Body of pancreas (tissue), 4 donors: ENCODE data around the gene TBC1D9. TPM values are rescaled to one million over a fixed set of nuclear protein-coding genes. Genes with fewer than 3 reads are reported as not detected.

Experiments
- ATAC-seq: fragments of 150-250 bp; one replicate; pipeline ENCODE4 v1.9.1; 2016
- DNase-seq, 4 donors: peaks; one replicate each; pipeline ENCODE4 v3.0.0-alpha.2; 2019
- H3K27ac ChIP-seq, 4 donors: fragments of 200-600 bp; sonication (generic); 1 replicate in 3 of 4; 2 replicates in 1 of 4; pipeline versions ENCODE4 v1.5.1 to v1.6.1; 2016 to 2019; ENCODE audit warnings: mild to moderate bottlenecking in 1 of 4, mixed read lengths in 1 of 4, moderate library complexity in 1 of 4
- H3K27me3 ChIP-seq, 2 donors: fragments of 200-600 bp; sonication (generic); one replicate each; pipeline ENCODE4 v1.6.0; 2016; ENCODE audit warnings: mild to moderate bottlenecking in 1 of 2
- H3K36me3 ChIP-seq, 2 donors: fragments of 200-600 bp; sonication (generic); replicated peaks in 1 of 2; 2 replicates each; pipeline ENCODE4 v1.5.1; 2016; ENCODE audit warnings: low read depth in 2 of 2; ENCODE audit not compliant: insufficient read depth in 1 of 2
- H3K4me1 ChIP-seq: fragments of 200-600 bp; sonication (generic); one replicate; pipeline ENCODE4 v1.6.0; 2016
- H3K4me3 ChIP-seq, 2 donors: fragments of 200-600 bp; sonication (generic); 1 replicate in 1 of 2; 2 replicates in 1 of 2; pipeline ENCODE4 v1.5.1; 2016 to 2019
- H3K9me3 ChIP-seq, 3 donors: fragments of 200-600 bp; sonication (generic); 1 replicate in 2 of 3; 2 replicates in 1 of 3; pipeline ENCODE4 v1.5.1; 2016
- POLR2A ChIP-seq, 3 donors: fragments of 450-650 bp; IDR thresholded peaks; one replicate each; pipeline ENCODE4 v1.6.1; 2016; ENCODE audit warnings: antibody characterized with exemption in 3 of 3, mild to moderate bottlenecking in 2 of 3
- WGBS, 2 donors: methylation state at CpG; one replicate each; pipeline ENCODE4 v1.1.5; 2017; 5-methylcytosine and 5-hydroxymethylcytosine counted together
- intact Hi-C: fragments of 100-400 bp; cut with DNase I; formaldehyde crosslinking; loops from one replicate; pipeline ENCODE4 v1.15.1; 2023
- total RNA-seq, 2 donors: library from RNA; depleted of rRNA; stranded (reverse); fragments of >200 nt; gene quantifications; one replicate each; pipeline ENCODE4 v1.1.0, GENCODE V29; 2016
- TF ChIP-seq, protein P1 (sequence below), 7 experiments: fragments of 450-650 bp in 4 of 7; fragments of 200-600 bp in 3 of 7; sonication (generic) in 3 of 7; IDR thresholded peaks; one replicate each; pipeline ENCODE4 v1.5.1; 2016 to 2019; ENCODE audit warnings: antibody characterized with exemption in 7 of 7

Gene TBC1D9
- total RNA-seq, 2 donors from 2014 or later: 11.2 to 13.5 TPM

- WGBS, 2 donors: 95 to 98% methylated on average over 17 to 26 of the region's 33 CpGs
- ATAC-seq: no peak
- TF ChIP-seq, protein P1, sequence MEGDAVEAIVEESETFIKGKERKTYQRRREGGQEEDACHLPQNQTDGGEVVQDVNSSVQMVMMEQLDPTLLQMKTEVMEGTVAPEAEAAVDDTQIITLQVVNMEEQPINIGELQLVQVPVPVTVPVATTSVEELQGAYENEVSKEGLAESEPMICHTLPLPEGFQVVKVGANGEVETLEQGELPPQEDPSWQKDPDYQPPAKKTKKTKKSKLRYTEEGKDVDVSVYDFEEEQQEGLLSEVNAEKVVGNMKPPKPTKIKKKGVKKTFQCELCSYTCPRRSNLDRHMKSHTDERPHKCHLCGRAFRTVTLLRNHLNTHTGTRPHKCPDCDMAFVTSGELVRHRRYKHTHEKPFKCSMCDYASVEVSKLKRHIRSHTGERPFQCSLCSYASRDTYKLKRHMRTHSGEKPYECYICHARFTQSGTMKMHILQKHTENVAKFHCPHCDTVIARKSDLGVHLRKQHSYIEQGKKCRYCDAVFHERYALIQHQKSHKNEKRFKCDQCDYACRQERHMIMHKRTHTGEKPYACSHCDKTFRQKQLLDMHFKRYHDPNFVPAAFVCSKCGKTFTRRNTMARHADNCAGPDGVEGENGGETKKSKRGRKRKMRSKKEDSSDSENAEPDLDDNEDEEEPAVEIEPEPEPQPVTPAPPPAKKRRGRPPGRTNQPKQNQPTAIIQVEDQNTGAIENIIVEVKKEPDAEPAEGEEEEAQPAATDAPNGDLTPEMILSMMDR (IDR thresholded peaks at IDR 0.05): no peak
- TF ChIP-seq POLR2A (IDR thresholded peaks at IDR 0.05): no peak
- H3K9me3 ChIP-seq: no peaks in the 10 kb centered on the region
- no peak overlapping the region for H3K4me3 ChIP-seq
- no peak for DNase-seq
- H3K27ac ChIP-seq: no peak overlapping the region
- H3K36me3 ChIP-seq: no peaks in the 10 kb centered on the region
- H3K4me1 ChIP-seq: peaks cover 13% of the 10 kb centered on the region
- intact Hi-C loops: no loop called here
- H3K27me3 ChIP-seq: no peaks in the 10 kb centered on the region
Measured at GRCh38 chr4:140642674-140643437, 113.3 kb downstream of the TBC1D9 start.

DNA sequence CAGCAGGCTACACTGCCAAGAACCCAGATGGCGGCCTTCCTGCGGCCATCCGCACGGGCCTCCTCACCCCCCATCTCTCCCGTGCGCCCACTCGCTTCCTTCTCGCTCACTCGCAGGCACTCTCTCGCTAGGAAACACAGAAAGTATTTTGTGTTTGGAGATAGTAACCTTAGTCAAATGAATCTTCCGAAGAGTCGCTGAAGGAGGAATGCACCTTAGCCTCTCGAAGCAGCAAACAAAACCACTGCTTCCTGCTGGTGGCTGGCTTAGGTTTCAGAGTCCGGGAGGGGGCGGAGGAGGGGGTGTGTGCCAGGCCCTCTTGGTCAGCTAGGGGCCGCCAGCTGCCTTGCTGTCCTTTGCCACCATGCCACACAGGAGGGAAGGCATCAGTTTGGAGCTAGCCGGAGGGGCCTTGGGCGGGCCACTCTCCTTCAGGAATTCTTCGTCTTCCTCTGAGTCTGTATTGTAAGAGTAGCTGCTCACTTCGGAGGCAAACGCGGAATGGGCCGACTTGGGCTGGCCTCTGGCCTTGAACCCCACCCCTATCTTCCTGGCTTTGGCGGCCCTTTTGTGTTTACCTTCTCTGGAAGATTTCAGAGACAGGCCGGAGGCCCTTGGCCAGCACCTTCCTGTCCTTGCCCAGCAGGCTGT, 114.3 kb downstream of the TBC1D9 start:
- ATAC-seq (peak; percentile 20), DNase-seq (peak in 1 of 4 donors; percentile 44)
- no peaks in the 10 kb centered on the region for H3K27me3 ChIP-seq
- H3K9me3 ChIP-seq: no peaks in the 10 kb centered on the region
- H3K27ac ChIP-seq: peak overlapping the region in 2 of 4 donors; percentile 57 to 69
- TF ChIP-seq POLR2A (IDR thresholded peaks at IDR 0.05): peak in 1 of 3 donors; percentile 22
- TF ChIP-seq, protein P1 (IDR thresholded peaks at IDR 0.05): peak in 1 of 7 experiments; percentile 23
- intact Hi-C loops: no loop called here
- no peak overlapping the region for H3K4me3 ChIP-seq
- peaks cover 13% of the 10 kb centered on the region for H3K4me1 ChIP-seq
- no peaks in the 10 kb centered on the region for H3K36me3 ChIP-seq
- WGBS, 2 donors: 66 to 75% methylated on average over 22 to 25 of the region's 25 CpGs

GRCh38 chr4:140641105-140641555, 115.1 kb downstream of the TBC1D9 start:
- TF ChIP-seq, protein P1 (IDR thresholded peaks at IDR 0.05): no peak
- TF ChIP-seq POLR2A (IDR thresholded peaks at IDR 0.05): no peak
- ATAC-seq: no peak
- intact Hi-C loops: no loop called here
- 40 to 46% methylated on average over 6 of the region's 6 CpGs for WGBS, 2 donors
- no peak for DNase-seq
- no peaks in the 10 kb centered on the region for H3K36me3 ChIP-seq
- H3K27ac ChIP-seq: peak overlapping the region in 2 of 4 donors; percentile 57 to 69
- no peak overlapping the region for H3K4me3 ChIP-seq
- peaks cover 14% of the 10 kb centered on the region for H3K4me1 ChIP-seq
- H3K27me3 ChIP-seq: no peaks in the 10 kb centered on the region
- H3K9me3 ChIP-seq: no peaks in the 10 kb centered on the region

GRCh38 chr4:140640150-140640748, 115.9 kb downstream of the TBC1D9 start:
- no peaks in the 10 kb centered on the region for H3K36me3 ChIP-seq
- intact Hi-C loops: no loop called here
- no peak overlapping the region for H3K4me3 ChIP-seq
- DNase-seq (no peak), ATAC-seq (no peak)
- WGBS, 2 donors: 46 to 56% methylated on average over 6 of the region's 6 CpGs
- H3K27ac ChIP-seq: no peak overlapping the region
- H3K4me1 ChIP-seq: peaks cover 21% of the 10 kb centered on the region
- TF ChIP-seq POLR2A (IDR thresholded peaks at IDR 0.05): no peak
- TF ChIP-seq, protein P1 (IDR thresholded peaks at IDR 0.05): no peak
- H3K9me3 ChIP-seq: no peaks in the 10 kb centered on the region
- no peaks in the 10 kb centered on the region for H3K27me3 ChIP-seq
